DMS53 treated with DMSO at 0.1 percent for 48 hours (cell line): ENCODE results near the gene DYRK1B.

ENCODE experiments used
- DNase-seq: peaks from one replicate; lab custom pipeline; 2025; ENCODE audit not compliant: unreplicated experiment; lab: John Stamatoyannopoulos, UW

Gene DYRK1B

GRCh38 chr19:39864118-39864517, 30.2 kb upstream of the DYRK1B start:
- no peak for DNase-seq

DNA sequence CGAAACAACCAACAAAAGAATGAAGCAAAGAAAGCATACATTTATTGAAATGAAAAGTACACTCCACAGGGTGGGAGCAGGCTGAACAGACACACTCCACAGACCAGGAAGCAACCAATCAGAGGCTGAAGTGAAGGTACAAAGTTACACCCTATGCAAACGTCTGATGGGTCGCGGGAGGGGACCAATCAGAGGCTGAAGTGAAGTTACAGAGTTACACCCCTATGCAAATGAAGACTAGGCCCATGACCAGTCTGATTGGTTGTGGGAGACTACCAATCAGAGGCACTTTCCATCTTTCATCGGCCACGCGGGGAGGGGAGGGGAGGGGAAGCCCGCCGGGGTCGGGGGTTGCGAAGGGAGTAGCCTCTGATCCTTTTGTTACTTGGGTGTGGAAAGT, 24.6 kb upstream of the DYRK1B start:
- DNase-seq: peak; percentile 62

DNA sequence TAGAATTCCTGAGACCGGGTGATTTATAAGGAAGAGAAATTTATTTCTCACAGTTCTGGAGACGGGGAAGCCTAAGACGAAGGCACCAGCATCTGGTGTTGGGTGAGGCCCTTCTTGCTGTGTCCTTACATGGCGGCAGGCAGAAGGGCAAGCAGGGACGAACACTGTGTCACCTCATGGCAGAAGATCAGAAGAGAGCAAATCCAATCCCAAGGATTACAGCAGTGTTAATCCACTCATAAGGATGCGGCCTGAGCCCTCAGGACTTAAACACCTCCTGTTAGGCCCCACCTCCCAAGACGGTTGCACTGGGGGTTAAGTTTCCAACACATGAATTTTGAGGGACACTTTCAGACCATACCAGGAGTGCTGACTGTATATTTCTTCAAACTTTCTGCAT, 18.9 kb upstream of the DYRK1B start:
- no peak for DNase-seq

DNA sequence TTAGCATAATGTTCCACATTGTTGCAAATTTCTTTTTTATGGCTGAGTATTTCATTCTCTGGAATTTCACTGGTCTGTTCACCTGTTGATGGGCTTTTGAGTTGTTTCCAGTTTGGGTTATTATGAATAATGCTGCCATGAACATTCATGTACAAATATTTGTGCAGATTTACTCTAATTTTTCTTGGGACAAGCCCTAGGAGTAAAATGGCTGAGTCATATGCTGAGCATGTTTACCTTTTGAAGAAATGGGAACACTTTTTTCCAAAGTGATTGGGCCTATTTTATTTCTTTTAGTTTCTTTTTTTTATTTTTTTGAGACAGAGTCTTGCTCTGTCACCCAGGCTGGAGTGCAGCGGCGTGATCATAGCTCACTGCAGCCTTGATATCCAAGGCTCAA, 16.9 kb upstream of the DYRK1B start:
- DNase-seq: no peak

GRCh38 chr19:39848392-39848791, 14.4 kb upstream of the DYRK1B start:
- no peak for DNase-seq

DNA sequence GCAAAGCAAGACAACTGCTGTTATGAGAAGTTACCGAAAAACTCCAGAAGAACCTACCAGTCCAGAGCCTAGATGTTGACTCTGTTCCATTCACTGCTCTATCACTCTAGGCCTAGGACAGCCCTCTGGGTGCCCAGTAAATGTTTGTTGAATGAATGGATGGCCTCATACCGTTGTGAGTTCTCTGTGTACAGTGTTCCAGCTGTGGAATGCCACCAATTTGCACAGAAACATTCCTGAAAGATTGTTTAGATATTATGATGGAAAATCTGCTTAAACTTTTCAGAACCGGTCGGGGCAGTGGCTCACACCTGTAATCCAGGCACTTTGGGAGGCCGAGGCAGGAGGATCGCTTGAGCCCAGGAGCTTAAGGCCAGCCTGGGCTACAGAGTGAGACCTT, 13.6 kb upstream of the DYRK1B start:
- no peak for DNase-seq

GRCh38 chr19:39846678-39847486, 12.9 kb upstream of the DYRK1B start:
- no peak for DNase-seq

DNA sequence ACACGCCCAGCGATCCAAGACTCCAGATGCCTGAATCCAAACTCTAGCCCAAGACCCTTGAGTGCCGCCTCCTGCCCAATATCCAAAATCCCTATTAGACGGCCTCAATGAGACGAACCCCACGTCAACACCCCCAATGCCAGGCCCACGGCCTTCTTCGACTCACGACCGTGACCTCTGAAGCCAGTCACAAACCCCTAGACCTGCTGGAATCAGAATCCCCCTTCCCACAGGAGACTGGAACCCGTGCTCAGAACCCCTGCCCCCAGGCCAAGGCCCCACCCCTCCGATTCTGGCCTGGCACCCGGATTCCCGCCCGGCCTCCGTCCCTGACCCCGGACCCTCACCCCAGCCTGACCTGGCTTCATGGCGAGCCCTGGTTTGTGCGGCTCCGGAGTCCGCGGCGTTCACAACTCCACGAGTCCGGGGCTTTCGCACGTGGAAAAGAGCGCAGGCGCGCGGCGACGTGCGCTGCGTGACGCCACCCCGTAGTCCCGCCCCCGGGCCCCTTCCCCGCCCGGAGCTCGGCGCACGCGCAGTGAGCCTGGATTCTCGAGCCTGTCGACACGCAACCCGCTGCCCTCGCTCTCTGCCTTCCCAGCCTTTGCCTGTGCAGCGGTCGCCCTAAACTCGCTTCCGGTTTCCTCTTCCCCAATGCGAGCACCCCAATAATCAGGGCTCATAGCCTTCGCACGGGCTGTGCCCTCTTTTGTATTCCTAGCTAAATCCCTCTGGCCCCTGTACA, 12.1 kb upstream of the DYRK1B start, which contains the start of gene FBL:
Gene FBL (minus strand): TSS at position 447 of the 745 bp plus-strand sequence. CDS start 79 bp downstream, at position 368.
- peak; percentile 91 for DNase-seq

DNA sequence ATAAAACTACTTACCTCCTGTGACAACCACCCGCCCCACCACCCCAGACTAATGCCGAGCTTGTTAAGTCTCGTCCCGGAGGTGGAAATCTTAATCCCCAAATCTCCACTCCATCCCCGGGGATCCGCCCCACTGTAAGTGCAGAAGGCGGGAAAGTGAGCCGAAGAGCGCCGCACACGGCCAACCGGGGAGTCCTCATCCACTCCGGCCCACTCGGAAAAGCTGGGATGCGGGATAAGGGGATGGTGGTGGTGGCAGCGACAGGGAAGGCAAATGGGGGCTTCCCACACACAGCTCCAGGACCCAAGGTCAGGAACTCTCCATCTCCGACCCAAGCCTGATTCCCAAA, 11.6 kb upstream of the DYRK1B start:
- no peak for DNase-seq

GRCh38 chr19:39845172-39845571, 11.2 kb upstream of the DYRK1B start:
- DNase-seq: no peak

DNA sequence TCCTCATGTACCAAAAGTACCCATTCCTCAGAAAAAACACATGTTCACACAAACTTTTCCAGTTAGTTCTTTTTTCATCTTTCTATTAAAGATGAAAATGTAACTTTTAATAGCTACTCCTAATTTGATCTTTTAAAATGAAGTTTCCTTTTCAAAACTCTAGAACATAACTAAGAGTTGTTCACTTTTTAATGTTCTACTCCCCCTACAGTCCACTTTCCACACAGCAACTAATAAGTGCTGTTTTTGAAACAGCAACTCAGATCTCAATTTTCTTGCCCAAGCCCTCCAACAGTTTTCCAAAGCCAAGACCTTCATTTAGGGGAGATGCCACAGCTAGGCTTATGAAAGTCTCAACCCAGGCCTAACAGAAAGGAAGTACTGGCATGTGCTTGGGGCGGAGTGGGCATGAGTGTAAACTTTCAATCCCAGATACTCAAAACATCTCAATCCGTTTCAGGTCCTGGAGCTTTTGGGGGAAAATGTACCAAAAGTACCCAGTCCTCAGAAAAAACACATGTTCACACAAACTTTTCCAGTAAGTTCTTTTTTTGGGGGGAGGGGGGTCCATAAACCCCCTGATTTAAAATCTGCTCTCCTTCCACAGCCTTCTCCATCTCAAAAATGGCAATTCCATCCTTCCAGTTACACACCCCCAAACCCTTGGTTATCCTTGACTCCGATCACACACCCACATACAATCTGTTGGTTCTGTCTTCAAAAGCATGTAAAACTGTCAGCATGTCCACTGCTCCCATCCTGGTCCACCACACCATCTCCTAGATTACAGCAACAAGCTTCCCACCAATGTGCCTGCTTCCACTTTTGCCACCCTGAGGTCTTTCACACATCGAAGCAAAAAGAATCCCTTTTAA, 10.2 kb upstream of the DYRK1B start:
- peak; percentile 31 for DNase-seq

DNA sequence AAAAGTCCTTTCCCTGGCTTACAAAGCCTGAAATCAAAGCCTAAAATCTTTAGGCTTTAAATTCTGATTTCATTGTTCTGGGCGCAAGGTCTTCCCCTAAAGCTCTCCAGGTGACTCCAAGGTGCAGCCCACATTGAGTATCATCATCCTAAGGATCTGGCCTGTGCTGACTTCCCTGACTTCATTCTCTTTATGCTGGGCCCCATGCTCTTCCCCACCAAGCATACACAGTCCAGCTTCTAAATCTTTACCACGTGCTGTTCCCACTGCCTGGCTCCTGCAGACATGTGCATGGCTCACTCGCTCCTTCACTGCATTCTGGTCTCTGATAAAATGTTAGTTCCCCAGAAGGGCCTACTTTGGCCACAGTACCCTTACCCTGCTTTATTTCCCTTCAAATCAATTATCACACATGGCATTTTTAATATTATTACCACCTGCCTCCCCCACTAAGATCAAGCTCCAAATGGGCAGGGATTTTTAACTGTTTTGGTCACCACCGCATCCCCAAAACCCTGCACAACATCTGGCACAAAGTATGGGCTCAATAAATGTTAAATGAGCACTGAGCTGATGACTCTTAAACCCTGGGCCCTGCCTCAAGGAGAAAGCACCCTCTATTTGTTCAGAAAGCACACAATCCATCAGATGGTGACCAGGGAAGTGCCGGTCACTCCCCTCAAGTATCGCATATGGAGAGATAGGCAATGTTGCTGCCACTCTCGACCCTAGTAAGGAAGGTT, 8.9 kb upstream of the DYRK1B start:
- no peak for DNase-seq

DNA sequence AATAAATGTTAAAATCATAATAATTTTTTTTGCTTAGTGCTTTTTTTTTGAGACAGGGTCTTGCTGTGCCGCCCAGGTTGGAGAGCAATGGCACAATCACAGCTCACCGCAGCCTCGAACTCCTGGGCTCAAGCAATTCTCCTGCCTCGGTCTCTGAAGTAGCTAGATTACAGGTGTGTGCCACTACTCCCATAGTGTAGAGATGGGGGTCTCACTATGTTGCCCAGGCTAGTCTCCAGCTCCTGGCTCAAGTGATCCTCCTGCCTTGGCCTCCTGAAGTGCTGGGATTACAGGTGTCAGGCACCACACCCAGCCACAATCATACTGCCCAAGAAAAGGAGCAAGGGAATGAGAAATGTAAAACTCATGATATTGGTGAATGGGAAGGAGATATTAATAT, 7.1 kb upstream of the DYRK1B start:
- no peak for DNase-seq

- DNase-seq: no peak
These were observed 6.5 kb upstream of the DYRK1B start for GRCh38 chr19:39840492-39840891.

GRCh38 chr19:39839678-39840327, 5.8 kb upstream of the DYRK1B start:
- DNase-seq: no peak

DNA sequence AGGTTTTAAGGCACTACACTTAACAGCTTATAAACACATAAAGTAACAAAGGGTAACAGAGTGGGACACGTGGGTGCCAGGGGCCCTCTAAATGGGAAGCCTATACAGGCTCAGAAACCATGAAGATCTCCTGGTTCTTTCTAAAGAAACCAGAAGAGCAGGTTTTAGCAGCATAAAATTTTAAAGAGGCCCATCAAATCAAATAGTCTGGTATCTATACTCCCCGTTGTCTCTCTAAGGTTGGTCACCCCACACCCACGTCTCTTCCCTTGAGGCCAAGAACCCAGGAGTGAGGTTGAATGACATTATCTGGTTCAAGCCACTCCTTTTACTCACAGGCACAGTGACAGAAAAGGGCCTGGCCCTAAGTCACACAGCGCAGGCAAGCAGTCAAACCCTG, 4.6 kb upstream of the DYRK1B start:
- no peak for DNase-seq

GRCh38 chr19:39837978-39838377, 4.0 kb upstream of the DYRK1B start:
- DNase-seq: no peak

- DNase-seq: no peak
These were observed 402 bp upstream of the DYRK1B start for GRCh38 chr19:39834287-39834841.

- DNase-seq: no peak
These were observed 850 bp downstream of the DYRK1B start for GRCh38 chr19:39833160-39833463.
